Breast epithelium (tissue), 4 donors: Measurements from ENCODE around the gene CTBS. TPM values are rescaled to one million over a fixed set of nuclear protein-coding genes. Genes with fewer than 3 reads are reported as not detected.

Experiments
- DNase-seq, 2 donors: peaks; one replicate each; pipeline ENCODE4 v3.0.0-alpha.2; 2019; ENCODE audit warnings: low spot score in 2 of 2
- H3K27ac ChIP-seq, 2 donors: fragments of 200-600 bp; sonication (generic) in 1 of 2; one replicate each; pipeline ENCODE4 v1.5.1; 2016 to 2019; ENCODE audit warnings: mild to moderate bottlenecking in 1 of 2
- H3K27me3 ChIP-seq, 2 donors: fragments of 200-600 bp; sonication (generic) in 1 of 2; one replicate each; pipeline versions ENCODE4 v1.5.1 to v1.6.0; 2017 to 2019; ENCODE audit warnings: control low read depth in 1 of 2, mild to moderate bottlenecking in 1 of 2
- H3K36me3 ChIP-seq: fragments of 200-600 bp; one replicate; pipeline ENCODE4 v1.5.1; 2019
- H3K4me1 ChIP-seq, 2 donors: fragments of 200-600 bp; sonication (generic); one replicate each; pipeline ENCODE4 v1.5.1; 2016 to 2019; ENCODE audit warnings: control low read depth in 1 of 2
- H3K4me3 ChIP-seq, 3 donors: fragments of 200-600 bp; sonication (generic); 1 replicate in 2 of 3; 2 replicates in 1 of 3; pipeline ENCODE4 v1.5.1; 2016 to 2019; ENCODE audit warnings: mild to moderate bottlenecking in 3 of 3, moderate library complexity in 2 of 3
- H3K9me3 ChIP-seq, 2 donors: fragments of 200-600 bp; sonication (generic) in 1 of 2; one replicate each; pipeline ENCODE4 v1.5.1; 2016 to 2019; ENCODE audit warnings: control low read depth in 1 of 2
- POLR2A ChIP-seq: fragments of 450-650 bp; IDR thresholded peaks from one replicate; pipeline ENCODE4 v1.6.1; 2016; ENCODE audit warnings: antibody characterized with exemption, mild to moderate bottlenecking, moderate library complexity
- POLR2AphosphoS5 ChIP-seq, 3 donors: sonication (generic); formaldehyde crosslinking; IDR thresholded peaks; one replicate each; pipeline ENCODE4 v1.6.1; 2017; ENCODE audit warnings: antibody characterized with exemption in 3 of 3
- intact Hi-C: fragments of 100-400 bp; cut with DNase I; formaldehyde crosslinking; loops from one replicate; pipeline ENCODE4 v1.15.1; 2023; ENCODE audit warnings: low total_unique reads
- total RNA-seq, 3 donors: library from RNA; depleted of rRNA; stranded (reverse); fragments of >200 nt; gene quantifications; one replicate each; pipeline ENCODE4 v1.1.0, GENCODE V29; 2016
- TF ChIP-seq, protein P1 (sequence below), 3 donors: fragments of 450-650 bp; IDR thresholded peaks; one replicate each; pipeline ENCODE4 v1.5.1; 2016 to 2017; ENCODE audit warnings: antibody characterized with exemption in 3 of 3, mild to moderate bottlenecking in 3 of 3, moderate library complexity in 3 of 3

CTBS gene
- total RNA-seq, 3 donors from 2014 or later = 18.4 to 22.9 (median 22.5) TPM

DNA sequence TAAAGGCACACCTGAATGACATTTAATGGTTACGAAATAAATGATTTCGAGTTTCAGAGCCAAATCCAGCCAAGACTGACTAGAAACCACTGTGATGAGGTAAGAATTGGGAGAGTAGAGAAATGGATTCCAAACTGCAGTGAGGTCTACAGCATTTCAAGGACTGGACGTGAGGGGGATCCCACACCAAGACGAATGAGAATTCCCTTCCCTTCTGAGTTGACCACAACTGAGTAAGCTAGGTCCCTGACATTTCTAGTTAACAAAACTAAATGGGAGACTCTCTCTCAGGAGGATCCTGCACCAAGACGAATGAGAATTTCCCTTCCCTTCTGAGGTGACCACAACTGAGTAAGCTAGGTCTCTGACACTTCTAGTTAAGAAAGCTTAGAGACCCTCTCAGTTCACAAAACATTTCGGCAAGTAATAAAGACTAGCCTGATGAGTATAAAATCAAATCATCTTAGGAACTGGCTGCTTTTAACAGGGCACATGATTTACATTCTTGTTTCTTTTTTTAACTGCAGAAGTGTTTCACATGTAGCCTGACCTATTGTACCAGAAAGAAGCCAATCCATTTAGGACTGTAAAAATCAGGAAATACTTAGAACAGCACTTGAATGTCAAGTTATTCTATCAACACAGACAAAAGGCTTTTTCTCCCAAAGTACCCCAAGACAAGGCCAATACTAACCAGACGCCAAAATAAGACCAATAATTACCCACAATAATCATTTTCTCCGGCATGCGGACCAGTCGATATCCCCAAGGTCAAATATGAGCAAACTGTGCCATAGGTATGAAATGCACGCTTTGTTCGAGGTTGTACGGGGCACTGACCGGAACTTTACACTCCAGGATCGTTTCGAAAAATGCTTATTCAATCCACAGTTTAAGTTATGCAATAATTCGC is 69.4 kb downstream of the CTBS start:
- H3K27me3 ChIP-seq = no peaks in the 10 kb centered on the region
- DNase-seq = no peak
- peak overlapping the region; percentile 76 to 88 (median 83) for H3K4me3 ChIP-seq
- intact Hi-C loops = loop anchor here (10.0 kb wide), 1 partner anchor 70 kb away; the partner anchor contains the start of gene CTBS
- peak overlapping the region; percentile 96 to 98 for H3K27ac ChIP-seq
- peaks cover 0 to 7% of the 10 kb centered on the region in 2 donors for H3K4me1 ChIP-seq
- H3K9me3 ChIP-seq = no peaks in the 10 kb centered on the region
- TF ChIP-seq POLR2AphosphoS5 (IDR thresholded peaks at IDR 0.05) (no peak), POLR2A (no peak)
- TF ChIP-seq, protein P1, sequence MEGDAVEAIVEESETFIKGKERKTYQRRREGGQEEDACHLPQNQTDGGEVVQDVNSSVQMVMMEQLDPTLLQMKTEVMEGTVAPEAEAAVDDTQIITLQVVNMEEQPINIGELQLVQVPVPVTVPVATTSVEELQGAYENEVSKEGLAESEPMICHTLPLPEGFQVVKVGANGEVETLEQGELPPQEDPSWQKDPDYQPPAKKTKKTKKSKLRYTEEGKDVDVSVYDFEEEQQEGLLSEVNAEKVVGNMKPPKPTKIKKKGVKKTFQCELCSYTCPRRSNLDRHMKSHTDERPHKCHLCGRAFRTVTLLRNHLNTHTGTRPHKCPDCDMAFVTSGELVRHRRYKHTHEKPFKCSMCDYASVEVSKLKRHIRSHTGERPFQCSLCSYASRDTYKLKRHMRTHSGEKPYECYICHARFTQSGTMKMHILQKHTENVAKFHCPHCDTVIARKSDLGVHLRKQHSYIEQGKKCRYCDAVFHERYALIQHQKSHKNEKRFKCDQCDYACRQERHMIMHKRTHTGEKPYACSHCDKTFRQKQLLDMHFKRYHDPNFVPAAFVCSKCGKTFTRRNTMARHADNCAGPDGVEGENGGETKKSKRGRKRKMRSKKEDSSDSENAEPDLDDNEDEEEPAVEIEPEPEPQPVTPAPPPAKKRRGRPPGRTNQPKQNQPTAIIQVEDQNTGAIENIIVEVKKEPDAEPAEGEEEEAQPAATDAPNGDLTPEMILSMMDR (IDR thresholded peaks at IDR 0.05) = no peak
- H3K36me3 ChIP-seq = no peaks in the 10 kb centered on the region

DNA sequence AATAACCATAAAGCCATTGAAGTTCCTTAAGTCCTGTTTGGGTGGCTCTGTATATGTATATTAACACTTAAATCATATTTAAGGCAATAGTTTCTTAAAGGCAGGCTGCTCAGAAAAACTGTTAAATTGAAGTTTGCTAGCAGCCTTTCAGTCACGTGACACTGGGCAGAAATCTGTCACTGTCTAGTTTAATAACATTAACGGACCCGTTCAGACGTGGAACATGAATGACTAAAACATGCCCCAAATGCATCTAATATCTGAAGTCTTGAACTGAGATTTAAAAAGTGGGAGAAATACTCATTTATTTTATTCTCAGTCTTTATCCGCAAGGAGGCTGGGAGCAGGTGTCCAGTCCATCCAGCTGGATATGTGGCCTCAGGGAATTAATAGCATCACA is 71.3 kb downstream of the CTBS start:
- Histone ChIP-seq H3K27me3 (no peaks in the 10 kb centered on the region), H3K4me3 (no peak overlapping the region), H3K9me3 (no peaks in the 10 kb centered on the region), H3K27ac (no peak overlapping the region), H3K4me1 (peaks cover 0 to 7% of the 10 kb centered on the region in 2 donors), H3K36me3 (peaks cover 3% of the 10 kb centered on the region)
- no peak for DNase-seq
- TF ChIP-seq POLR2A (no peak), POLR2AphosphoS5 (IDR thresholded peaks at IDR 0.05) (no peak)
- TF ChIP-seq, protein P1 (IDR thresholded peaks at IDR 0.05) = no peak
- intact Hi-C loops = loop anchor here (10.0 kb wide), 1 partner anchor 72 kb away; the partner anchor contains the start of gene CTBS

Other genes starting within 250 kb of the CTBS start
- gene DNASE2B, start 176.0 kb downstream of the CTBS start, total RNA-seq = 1 to 10 TPM in 2 of 3 donors, not detected in 1; 1.3 to 7.2 TPM
- gene RPF1, start 95.2 kb downstream of the CTBS start, total RNA-seq = 10 to 100 TPM; 33.6 to 44.6 (median 41.6) TPM
- gene SPATA1, start 68.1 kb downstream of the CTBS start, total RNA-seq = 1 to 10 TPM in 1 of 3 donors, under 1 TPM in 2; 0.16 to 1.0 (median 0.33) TPM
- 10 to 100 TPM; 47.8 to 66.6 (median 47.9) TPM for gene GNG5, start 67.9 kb downstream of the CTBS start, total RNA-seq
- gene SSX2IP, start 116.0 kb upstream of the CTBS start, total RNA-seq = 10 to 100 TPM in 1 of 3 donors, 1 to 10 TPM in 2; 1.1 to 11.0 (median 4.3) TPM